GM18519 (cell line): ENCODE data around the gene ENDOU.
"Not testable (repeated sequence)": the region's sequence is repeated elsewhere in the genome, so short reads cannot be mapped to it uniquely, and the experiment has no call there.

ENCODE experiments used
- ATAC-seq: cut with Tn5 transposase; IDR thresholded peaks from one replicate; pipeline ENCODE4 v1.9.1; 2021; ENCODE audit warnings: mild to moderate bottlenecking, moderate library complexity; ENCODE audit not compliant: unreplicated experiment, low FRiP score

Gene ENDOU

GRCh38 chr12:47700263-47700662 is 25.0 kb downstream of the ENDOU start:
- ATAC-seq: no peak

- ATAC-seq: no peak
These were observed 26.7 kb downstream of the ENDOU start for GRCh38 chr12:47698631-47699030.

- ATAC-seq: no peak
These were observed 27.2 kb downstream of the ENDOU start for GRCh38 chr12:47698055-47698454.

- ATAC-seq: no peak
These were observed 36.1 kb downstream of the ENDOU start for GRCh38 chr12:47689215-47689614.

GRCh38 chr12:47687636-47688035 is 37.7 kb downstream of the ENDOU start:
- ATAC-seq: no peak

- no peak for ATAC-seq
These were observed 38.5 kb downstream of the ENDOU start for GRCh38 chr12:47686645-47687240.

GRCh38 chr12:47679785-47680184 is 45.5 kb downstream of the ENDOU start:
- ATAC-seq: no peak

DNA sequence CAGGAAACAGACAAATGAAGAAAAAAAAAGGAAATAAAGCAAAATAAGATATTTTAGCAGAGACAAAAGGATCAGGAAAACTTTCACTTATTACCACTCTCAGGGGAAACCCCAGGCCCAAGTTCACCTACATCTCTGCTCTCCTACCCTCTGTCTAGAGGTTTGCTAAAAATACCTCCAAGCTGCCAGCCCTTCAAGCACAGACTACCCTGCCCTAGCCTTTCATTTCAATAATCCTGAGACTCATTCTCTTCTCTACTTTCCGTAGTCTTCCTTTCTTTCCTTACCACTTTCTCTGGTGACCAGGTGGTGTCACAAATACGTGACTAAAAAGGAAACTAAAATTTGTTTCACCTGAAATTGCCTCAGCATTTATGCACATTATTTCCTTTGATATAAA is 53.2 kb downstream of the ENDOU start:
- no peak for ATAC-seq

GRCh38 chr12:47667935-47668334 is 57.4 kb downstream of the ENDOU start:
- ATAC-seq: not testable (repeated sequence)
